ENCODE results near the gene PSTK. TPM values are rescaled to one million over a fixed set of nuclear protein-coding genes. Genes with fewer than 3 reads are reported as not detected.

Gene PSTK
- polyA plus RNA-seq, 1 donor (not counting 4 experiments of a cell fraction or from before 2014, with no cell fraction given) = 5.6 TPM

DNA sequence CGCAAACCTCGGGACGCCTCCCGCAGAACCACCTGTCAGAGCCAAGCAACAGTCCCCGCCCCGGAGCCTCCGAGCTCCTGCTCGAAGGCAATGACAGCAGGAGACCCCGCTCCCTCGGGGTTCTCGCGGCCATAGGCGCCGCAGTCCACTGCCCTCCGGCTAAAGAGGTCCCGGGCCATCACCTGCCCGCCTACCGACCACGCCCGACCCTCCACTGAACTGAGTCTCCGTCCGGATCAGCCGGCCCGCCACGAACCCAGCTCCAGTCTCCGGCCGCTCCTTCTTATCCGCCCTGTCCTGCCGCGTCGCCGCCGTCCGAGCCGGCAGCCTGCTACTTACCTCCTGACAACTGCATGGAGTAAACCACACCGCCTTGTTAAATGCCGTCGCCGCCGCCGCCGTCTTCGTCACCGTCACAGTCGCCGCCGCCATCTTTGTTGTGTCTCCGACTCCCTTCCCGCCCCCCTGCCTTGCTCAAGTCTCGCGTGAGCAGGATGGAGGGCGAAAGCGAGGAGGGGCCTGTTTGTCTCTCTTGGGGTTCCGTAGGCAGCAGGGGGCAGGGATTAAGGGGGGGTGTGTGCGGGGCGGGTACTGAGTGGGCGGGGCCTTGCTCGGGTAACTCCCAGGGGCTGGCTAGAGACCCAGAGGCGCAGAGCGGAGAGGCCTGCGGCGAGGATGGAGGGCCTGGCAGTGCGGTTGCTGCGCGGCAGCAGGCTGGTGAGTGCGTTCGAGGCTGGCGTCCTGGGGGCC lies 28.3 kb downstream of the PSTK start, which contains the start of the genes ACADSB and IKZF5:
TSS of gene ACADSB (plus strand) at position 652 of the 750 bp plus-strand sequence. CDS start at position 676, 24 bp downstream.
TSS of gene IKZF5 (minus strand) at position 441 of the 750 bp plus-strand sequence. CDS start 10,170 bp downstream, outside the sequence.
- TF ChIP-seq EZH2 (IDR thresholded peaks at IDR 0.05; ENCODE audit: low read length) = no peak
- Histone ChIP-seq H3K4me3 (ENCODE audit: control insufficient read depth in 2 of 3, extremely low read depth in 1 of 3, insufficient read depth in 2 of 3, low read depth in 1 of 3, low read length in 3 of 3) (peak within 1 kb of the TSS; percentile 87 to 96 (median 93)), H3K4me2 (ENCODE audit: control insufficient read depth, extremely low read depth, insufficient read depth, low read depth, low read length) (peak within 1 kb of the TSS; percentile 97), H4K20me1 (ENCODE audit: control insufficient read depth, extremely low read depth, insufficient read depth, low read length) (no peaks in the 10 kb centered on the region), H3K4me1 (ENCODE audit: control insufficient read depth, extremely low read depth, insufficient read depth, low read length) (peaks cover 17% of the 10 kb centered on the region), H3K27ac (ENCODE audit: control insufficient read depth, insufficient read depth, low read length) (peak within 1 kb of the TSS; percentile 88), H3K9me1 (ENCODE audit: control insufficient read depth, extremely low read depth, insufficient read depth, low read length) (no peaks in the 10 kb centered on the region), H3K79me2 (ENCODE audit: control insufficient read depth, insufficient read depth, low read length) (peaks cover 46% of the 10 kb centered on the region), H2AFZ (ENCODE audit: control insufficient read depth, low read length) (peak within 1 kb of the TSS; percentile 97), H3K36me3 (ENCODE audit: control insufficient read depth in 2 of 2, extremely low read depth in 1 of 2, insufficient read depth in 2 of 2, low read length in 2 of 2) (no peaks in the 10 kb centered on the region), H3K9me3 (ENCODE audit: control insufficient read depth, low read depth, low read length) (no peaks in the 10 kb centered on the region), H3K9ac (ENCODE audit: control insufficient read depth, extremely low read depth, insufficient read depth, low read length) (peak within 1 kb of the TSS; percentile 97), H3K27me3 (ENCODE audit: control insufficient read depth, extremely low read depth, insufficient read depth, low read length) (no peaks in the 10 kb centered on the region)
- dilution Hi-C loops (cut with MboI; ENCODE audit: extremely low pct_ligation_motif_present, low sequenced_read_pairs) = no loop called here
- DNase-seq (ENCODE audit: low read depth, low spot score) (peak; percentile 96), FAIRE-seq (peak; percentile 57)

DNA sequence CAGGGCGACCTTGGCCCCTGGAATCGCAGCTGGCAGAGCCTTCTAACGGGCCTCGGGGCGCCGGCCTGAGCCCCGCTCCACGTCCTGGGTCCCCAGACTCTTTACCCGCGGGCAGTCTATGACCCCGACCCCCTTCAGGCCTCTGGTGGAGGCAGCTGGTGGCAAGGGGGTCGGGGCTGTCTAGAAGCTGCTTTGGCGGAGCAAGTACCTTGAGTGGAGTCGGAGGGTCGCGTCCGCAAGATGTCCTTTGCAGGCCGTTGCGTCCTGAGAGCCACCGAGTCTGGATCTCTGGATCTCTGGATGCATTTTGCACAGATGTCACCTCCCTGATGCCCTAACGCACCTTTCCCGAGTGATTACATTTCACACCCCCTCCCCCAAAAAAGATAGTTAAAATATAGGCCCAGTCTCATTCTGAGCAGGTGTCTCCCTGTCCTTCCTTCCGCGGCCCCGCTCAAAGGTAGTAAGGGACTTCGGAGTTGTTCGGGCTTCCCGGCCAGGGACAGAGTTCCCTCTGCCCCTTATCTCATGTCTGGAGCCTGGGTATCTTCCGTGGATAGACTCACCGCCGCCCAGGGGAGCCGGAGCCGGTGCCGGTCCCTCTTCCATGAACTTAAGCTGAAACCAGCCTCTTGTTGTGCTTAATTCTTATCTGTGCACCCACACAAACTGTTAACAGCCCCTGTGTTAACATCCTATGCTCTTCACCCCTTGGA lies 29.1 kb downstream of the PSTK start:
- Histone ChIP-seq H3K4me1 (ENCODE audit: control insufficient read depth, extremely low read depth, insufficient read depth, low read length) (peaks cover 21% of the 10 kb centered on the region), H3K4me3 (ENCODE audit: control insufficient read depth in 2 of 3, extremely low read depth in 1 of 3, insufficient read depth in 2 of 3, low read depth in 1 of 3, low read length in 3 of 3) (peak overlapping the region; percentile 82 to 96 (median 93)), H3K4me2 (ENCODE audit: control insufficient read depth, extremely low read depth, insufficient read depth, low read depth, low read length) (peak overlapping the region; percentile 97), H3K27ac (ENCODE audit: control insufficient read depth, insufficient read depth, low read length) (peak overlapping the region; percentile 30), H3K36me3 (ENCODE audit: control insufficient read depth in 2 of 2, extremely low read depth in 1 of 2, insufficient read depth in 2 of 2, low read length in 2 of 2) (no peaks in the 10 kb centered on the region), H3K79me2 (ENCODE audit: control insufficient read depth, insufficient read depth, low read length) (peaks cover 40% of the 10 kb centered on the region), H3K9ac (ENCODE audit: control insufficient read depth, extremely low read depth, insufficient read depth, low read length) (peak overlapping the region; percentile 77), H3K9me3 (ENCODE audit: control insufficient read depth, low read depth, low read length) (no peaks in the 10 kb centered on the region), H4K20me1 (ENCODE audit: control insufficient read depth, extremely low read depth, insufficient read depth, low read length) (no peaks in the 10 kb centered on the region), H2AFZ (ENCODE audit: control insufficient read depth, low read length) (peak overlapping the region; percentile 89), H3K27me3 (ENCODE audit: control insufficient read depth, extremely low read depth, insufficient read depth, low read length) (no peaks in the 10 kb centered on the region), H3K9me1 (ENCODE audit: control insufficient read depth, extremely low read depth, insufficient read depth, low read length) (no peaks in the 10 kb centered on the region)
- no peak for TF ChIP-seq EZH2 (IDR thresholded peaks at IDR 0.05; ENCODE audit: low read length)
- TF ChIP-seq, protein P1, sequence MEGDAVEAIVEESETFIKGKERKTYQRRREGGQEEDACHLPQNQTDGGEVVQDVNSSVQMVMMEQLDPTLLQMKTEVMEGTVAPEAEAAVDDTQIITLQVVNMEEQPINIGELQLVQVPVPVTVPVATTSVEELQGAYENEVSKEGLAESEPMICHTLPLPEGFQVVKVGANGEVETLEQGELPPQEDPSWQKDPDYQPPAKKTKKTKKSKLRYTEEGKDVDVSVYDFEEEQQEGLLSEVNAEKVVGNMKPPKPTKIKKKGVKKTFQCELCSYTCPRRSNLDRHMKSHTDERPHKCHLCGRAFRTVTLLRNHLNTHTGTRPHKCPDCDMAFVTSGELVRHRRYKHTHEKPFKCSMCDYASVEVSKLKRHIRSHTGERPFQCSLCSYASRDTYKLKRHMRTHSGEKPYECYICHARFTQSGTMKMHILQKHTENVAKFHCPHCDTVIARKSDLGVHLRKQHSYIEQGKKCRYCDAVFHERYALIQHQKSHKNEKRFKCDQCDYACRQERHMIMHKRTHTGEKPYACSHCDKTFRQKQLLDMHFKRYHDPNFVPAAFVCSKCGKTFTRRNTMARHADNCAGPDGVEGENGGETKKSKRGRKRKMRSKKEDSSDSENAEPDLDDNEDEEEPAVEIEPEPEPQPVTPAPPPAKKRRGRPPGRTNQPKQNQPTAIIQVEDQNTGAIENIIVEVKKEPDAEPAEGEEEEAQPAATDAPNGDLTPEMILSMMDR (optimal IDR thresholded peaks at IDR 0.05 in 1 of 3, IDR thresholded peaks at IDR 0.05 in 1 of 3, conservative IDR thresholded peaks at IDR 0.05 in 1 of 3; ENCODE audit: extremely low read depth in 1 of 3, insufficient read depth in 2 of 3, low read length in 3 of 3) = no peak
- DNase-seq (ENCODE audit: low read depth, low spot score) = no peak
- dilution Hi-C loops (cut with MboI; ENCODE audit: extremely low pct_ligation_motif_present, low sequenced_read_pairs) = no loop called here
- FAIRE-seq = no peak

Measured in keratinocyte (primary cell).